ENCODE measurements around the gene PDIA4. TPM values are rescaled to one million over a fixed set of nuclear protein-coding genes. Genes with fewer than 3 reads are reported as not detected.

PDIA4 gene
- polyA plus RNA-seq, 3 donors: 36.5 to 51.2 (median 37.0) TPM

GRCh38 chr7:148959726-148960125 is 68.6 kb downstream of the PDIA4 start:
- Histone ChIP-seq H3K36me3 (replicated peaks in 1 of 2; ENCODE audit: control insufficient read depth in 1 of 2, insufficient read depth in 2 of 2, low read length in 2 of 2) (no peaks in the 10 kb centered on the region), H3K79me2 (ENCODE audit: insufficient read depth, low read length) (no peaks in the 10 kb centered on the region), H3K4me3 (replicated peaks in 1 of 3; ENCODE audit: low read depth in 2 of 3, low read length in 3 of 3) (no peak overlapping the region), H2AFZ (ENCODE audit: insufficient read depth, low read depth, low read length, poor library complexity, severe bottlenecking) (peak overlapping the region; percentile 5), H3K27ac (ENCODE audit: low read depth in 1 of 2, low read length in 2 of 2) (no peak overlapping the region), H3K4me1 (ENCODE audit: control insufficient read depth in 1 of 2, insufficient read depth in 2 of 2, low read length in 2 of 2) (peaks cover 14 to 15% of the 10 kb centered on the region in 2 donors), H3K4me2 (replicated peaks; ENCODE audit: extremely low read depth, low read length, poor library complexity, severe bottlenecking) (no peak overlapping the region), H3K9ac (ENCODE audit: insufficient read depth, low read length, poor library complexity, severe bottlenecking) (no peak overlapping the region), H3K9me3 (replicated peaks in 1 of 2; ENCODE audit: control insufficient read depth in 1 of 2, insufficient read depth in 1 of 2, low read length in 2 of 2) (no peaks in the 10 kb centered on the region), H4K20me1 (ENCODE audit: insufficient read depth, low read length) (no peaks in the 10 kb centered on the region), H3K27me3 (ENCODE audit: control insufficient read depth in 2 of 2, insufficient read depth in 2 of 2, low read length in 2 of 2) (no peaks in the 10 kb centered on the region)
- H3K27me3 Mint-ChIP-seq (ENCODE audit: low read depth in 3 of 3): peaks cover 0 to 2% (median 2%) of the 10 kb centered on the region in 3 donors
- no peak for DNase-seq
- no peak overlapping the region for H3K4me3 Mint-ChIP-seq
- no peaks in the 10 kb centered on the region for H3K9me3 Mint-ChIP-seq
- peaks cover 20% of the 10 kb centered on the region for H3K4me1 Mint-ChIP-seq
- H3K36me3 Mint-ChIP-seq: no peaks in the 10 kb centered on the region
- no peak for TF ChIP-seq CTCF (IDR thresholded peaks at IDR 0.05)
- whole genome bisulfite sequencing (ENCODE audit: insufficient coverage): 92% methylated on average over 2 of the region's 3 CpGs
- intact Hi-C loops (cut with micrococcal nuclease): loop anchor here in 1 of 2 donors (10.0 kb wide), 1 partner anchor 105 kb away; no protein-coding TSS in a partner anchor
- no peak overlapping the region for H3K27ac Mint-ChIP-seq

GRCh38 chr7:148958061-148958460 is 70.2 kb downstream of the PDIA4 start:
- WGBS (ENCODE audit: insufficient coverage): 95% methylated on average over 8 of the region's 9 CpGs
- Mint-ChIP-seq H3K36me3 (no peaks in the 10 kb centered on the region), H3K4me1 (peaks cover 4% of the 10 kb centered on the region), H3K27me3 (ENCODE audit: low read depth in 3 of 3) (peaks cover 0 to 2% (median 2%) of the 10 kb centered on the region in 3 donors), H3K4me3 (no peak overlapping the region), H3K9me3 (no peaks in the 10 kb centered on the region), H3K27ac (no peak overlapping the region)
- no peak overlapping the region for H3K4me2 ChIP-seq (replicated peaks; ENCODE audit: extremely low read depth, low read length, poor library complexity, severe bottlenecking)
- no peak overlapping the region for H3K27ac ChIP-seq (ENCODE audit: low read depth in 1 of 2, low read length in 2 of 2)
- no peak overlapping the region for H2AFZ ChIP-seq (ENCODE audit: insufficient read depth, low read depth, low read length, poor library complexity, severe bottlenecking)
- no peaks in the 10 kb centered on the region for H3K79me2 ChIP-seq (ENCODE audit: insufficient read depth, low read length)
- no peak for DNase-seq
- H3K36me3 ChIP-seq (replicated peaks in 1 of 2; ENCODE audit: control insufficient read depth in 1 of 2, insufficient read depth in 2 of 2, low read length in 2 of 2): no peaks in the 10 kb centered on the region
- TF ChIP-seq CTCF (IDR thresholded peaks at IDR 0.05): no peak
- no peak overlapping the region for H3K4me3 ChIP-seq (replicated peaks in 1 of 3; ENCODE audit: low read depth in 2 of 3, low read length in 3 of 3)
- H4K20me1 ChIP-seq (ENCODE audit: insufficient read depth, low read length): no peaks in the 10 kb centered on the region
- no peaks in the 10 kb centered on the region for H3K27me3 ChIP-seq (ENCODE audit: control insufficient read depth in 2 of 2, insufficient read depth in 2 of 2, low read length in 2 of 2)
- peaks cover 0 to 4% of the 10 kb centered on the region in 2 donors for H3K4me1 ChIP-seq (ENCODE audit: control insufficient read depth in 1 of 2, insufficient read depth in 2 of 2, low read length in 2 of 2)
- H3K9me3 ChIP-seq (replicated peaks in 1 of 2; ENCODE audit: control insufficient read depth in 1 of 2, insufficient read depth in 1 of 2, low read length in 2 of 2): no peaks in the 10 kb centered on the region
- intact Hi-C loops (cut with micrococcal nuclease): no loop called here
- no peak overlapping the region for H3K9ac ChIP-seq (ENCODE audit: insufficient read depth, low read length, poor library complexity, severe bottlenecking)
